RWPE1 (cell line): ENCODE measurements around the gene GLOD4.
"Not testable (repeated sequence)": the region's sequence is repeated elsewhere in the genome, so short reads cannot be mapped to it uniquely, and the experiment has no call there.

ENCODE experiments used
- CTCF ChIA-PET: fragments of 350-600 bp; sonication (Branson Sonifier 250); formaldehyde crosslinking; extraction: SDS; loops from one replicate; lab custom pipeline; 2021; lab: Yijun Ruan, JAX
- POLR2A ChIA-PET: fragments of 400-600 bp; formaldehyde crosslinking; extraction: SDS; loops from one replicate; lab custom pipeline; 2020; ENCODE audit warnings: antibody characterized with exemption; ENCODE audit not compliant: low non-redundant PET; lab: Yijun Ruan, JAX
- DNase-seq: peaks from one replicate; pipeline ENCODE4 v3.0.0; 2012; ENCODE audit warnings: low spot score
- H3K27ac ChIP-seq: fragments of 450-650 bp; 2 replicates; pipeline ENCODE4 v1.5.1; 2017
- TF ChIP-seq, protein P1 (sequence below): fragments of 450-650 bp; conservative IDR thresholded peaks from 2 replicates; pipeline ENCODE4 v1.5.1; 2017; ENCODE audit warnings: low read depth, mild to moderate bottlenecking

GLOD4 gene, protein sequence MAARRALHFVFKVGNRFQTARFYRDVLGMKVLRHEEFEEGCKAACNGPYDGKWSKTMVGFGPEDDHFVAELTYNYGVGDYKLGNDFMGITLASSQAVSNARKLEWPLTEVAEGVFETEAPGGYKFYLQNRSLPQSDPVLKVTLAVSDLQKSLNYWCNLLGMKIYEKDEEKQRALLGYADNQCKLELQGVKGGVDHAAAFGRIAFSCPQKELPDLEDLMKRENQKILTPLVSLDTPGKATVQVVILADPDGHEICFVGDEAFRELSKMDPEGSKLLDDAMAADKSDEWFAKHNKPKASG

DNA sequence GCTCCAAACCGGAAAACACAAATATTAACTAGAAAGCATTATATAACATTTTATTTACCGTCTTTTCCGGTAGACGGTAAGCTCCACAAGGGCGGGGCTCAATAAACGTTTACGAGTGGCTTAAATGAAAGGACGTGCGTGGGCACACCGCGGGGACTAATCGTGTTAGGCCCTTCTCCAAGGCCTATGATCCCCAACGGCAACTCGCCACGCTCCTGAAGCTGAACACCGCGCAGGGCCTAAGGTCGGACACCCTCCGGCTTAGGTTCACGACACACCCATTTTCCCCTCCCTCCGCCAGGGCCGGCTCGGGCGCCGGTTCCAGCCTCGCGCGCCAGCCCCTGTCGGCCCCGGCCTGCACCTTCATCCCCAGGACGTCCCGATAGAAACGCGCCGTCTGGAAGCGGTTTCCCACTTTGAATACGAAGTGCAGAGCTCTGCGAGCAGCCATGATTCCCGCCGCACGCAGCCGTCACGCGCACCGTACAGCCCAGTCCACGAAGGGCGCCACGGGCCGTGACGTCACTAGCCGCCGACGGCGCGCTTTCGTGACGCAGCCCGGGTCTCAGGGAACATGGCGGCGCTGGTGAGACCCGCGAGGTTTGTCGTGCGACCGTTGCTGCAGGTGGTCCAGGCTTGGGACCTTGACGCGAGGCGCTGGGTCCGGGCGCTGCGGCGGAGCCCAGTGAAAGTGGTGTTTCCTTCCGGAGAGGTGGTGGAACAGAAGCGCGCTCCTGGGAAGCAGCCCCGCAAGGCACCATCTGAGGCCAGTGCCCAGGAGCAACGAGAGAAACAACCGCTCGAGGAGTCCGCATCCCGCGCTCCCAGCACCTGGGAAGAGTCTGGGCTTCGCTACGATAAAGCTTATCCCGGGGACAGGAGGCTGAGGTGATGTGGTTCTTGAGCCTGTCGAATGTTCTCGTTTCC, at the start of gene GLOD4, which contains the start of gene MRM3:
GLOD4 (minus strand) TSS at position 476 of the 927 bp plus-strand sequence; CDS start at position 451, 25 bp downstream.
MRM3 (plus strand) TSS at position 549 of the 927 bp plus-strand sequence; CDS start at position 575, 26 bp downstream.
- ChIA-PET CTCF (interaction anchor here (0.6 to 0.9 kb wide), 6 partner anchors 18 to 818 kb away, joined by 3 read pairs; partner anchors contain the start of gene TIMM22), POLR2A (interaction anchor here (0.7 kb wide), 1 partner anchor 129 kb away, joined by 3 read pairs; no protein-coding TSS in a partner anchor)
- TF ChIP-seq, protein P1, sequence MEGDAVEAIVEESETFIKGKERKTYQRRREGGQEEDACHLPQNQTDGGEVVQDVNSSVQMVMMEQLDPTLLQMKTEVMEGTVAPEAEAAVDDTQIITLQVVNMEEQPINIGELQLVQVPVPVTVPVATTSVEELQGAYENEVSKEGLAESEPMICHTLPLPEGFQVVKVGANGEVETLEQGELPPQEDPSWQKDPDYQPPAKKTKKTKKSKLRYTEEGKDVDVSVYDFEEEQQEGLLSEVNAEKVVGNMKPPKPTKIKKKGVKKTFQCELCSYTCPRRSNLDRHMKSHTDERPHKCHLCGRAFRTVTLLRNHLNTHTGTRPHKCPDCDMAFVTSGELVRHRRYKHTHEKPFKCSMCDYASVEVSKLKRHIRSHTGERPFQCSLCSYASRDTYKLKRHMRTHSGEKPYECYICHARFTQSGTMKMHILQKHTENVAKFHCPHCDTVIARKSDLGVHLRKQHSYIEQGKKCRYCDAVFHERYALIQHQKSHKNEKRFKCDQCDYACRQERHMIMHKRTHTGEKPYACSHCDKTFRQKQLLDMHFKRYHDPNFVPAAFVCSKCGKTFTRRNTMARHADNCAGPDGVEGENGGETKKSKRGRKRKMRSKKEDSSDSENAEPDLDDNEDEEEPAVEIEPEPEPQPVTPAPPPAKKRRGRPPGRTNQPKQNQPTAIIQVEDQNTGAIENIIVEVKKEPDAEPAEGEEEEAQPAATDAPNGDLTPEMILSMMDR = no peak
- peak; percentile 90 for DNase-seq
- peak within 1 kb of the TSS; percentile 79 for H3K27ac ChIP-seq

DNA sequence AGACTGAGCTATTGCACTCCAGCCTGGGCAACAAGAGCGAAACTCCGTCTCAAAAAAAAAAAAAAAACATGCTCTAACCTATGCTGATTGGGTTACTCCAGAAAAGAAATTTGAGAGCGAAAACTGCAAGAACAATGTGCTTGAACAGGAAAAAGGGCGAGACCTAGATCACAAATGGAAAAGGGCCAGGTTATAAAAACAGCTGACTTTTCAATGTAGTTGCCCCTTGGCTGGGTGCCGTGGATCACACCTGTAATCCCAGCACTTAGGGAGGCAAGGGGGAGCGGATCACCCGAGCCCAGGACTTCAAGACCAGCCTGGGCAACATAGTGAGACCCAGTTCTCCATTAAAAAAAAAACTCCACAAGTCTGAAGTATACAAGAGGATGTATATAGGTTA, 48.9 kb upstream of the GLOD4 start:
- POLR2A ChIA-PET = no interaction called here

DNA sequence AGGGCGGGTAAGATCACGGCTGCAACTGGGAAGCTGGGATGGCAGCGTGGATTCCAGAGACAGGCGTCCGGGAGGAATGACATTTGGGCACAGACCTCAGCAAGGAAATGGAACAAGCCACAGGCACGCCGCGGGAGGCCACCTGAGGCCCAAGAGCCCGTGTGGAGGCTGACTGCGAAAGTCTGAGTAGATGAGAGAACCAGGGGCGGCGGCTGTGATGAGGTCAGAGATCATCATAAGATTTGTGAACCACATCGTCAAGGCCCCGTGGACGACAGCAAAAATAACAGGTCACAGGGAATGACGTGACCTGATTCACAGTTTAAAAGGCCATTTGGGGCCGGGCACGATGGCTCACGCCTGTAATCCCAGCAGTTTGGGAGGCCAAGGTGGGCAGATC, 48.3 kb upstream of the GLOD4 start:
- POLR2A ChIA-PET = no interaction called here
- CTCF ChIA-PET = no interaction called here
- DNase-seq = no peak
- TF ChIP-seq, protein P1 = no peak
- peak overlapping the region; percentile 11; the same call in 1 of the 2 replicates for H3K27ac ChIP-seq

More for the DNA sequence above, 48.9 kb upstream of the GLOD4 start:
- H3K27ac ChIP-seq = no peak overlapping the region; the same call in 1 of the 2 replicates
- TF ChIP-seq, protein P1 = no peak
- CTCF ChIA-PET = interaction anchor here (0.6 kb wide), 1 partner anchor 546 kb away, joined by 3 read pairs; no protein-coding TSS in a partner anchor
- no peak for DNase-seq

DNA sequence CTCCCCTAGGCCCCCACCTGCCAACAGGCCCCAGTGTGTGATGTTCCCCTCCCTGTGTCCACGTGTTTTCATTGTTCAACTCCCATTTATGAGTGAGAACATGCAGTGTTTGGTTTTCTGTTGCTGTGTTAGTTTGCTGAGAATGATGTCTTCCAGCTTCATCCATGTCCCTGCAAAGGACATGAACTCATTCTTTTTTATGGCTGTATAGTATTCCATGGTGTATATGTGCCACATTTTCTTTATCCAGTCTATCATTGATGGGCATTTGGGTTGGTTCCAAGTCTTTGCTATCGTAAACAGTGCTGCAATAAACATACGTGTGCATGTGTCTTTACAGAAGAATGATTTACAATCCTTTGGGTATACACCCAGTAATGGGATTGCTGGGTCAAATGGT, 47.5 kb upstream of the GLOD4 start:
- H3K27ac ChIP-seq, DNase-seq, POLR2A ChIA-PET, CTCF ChIA-PET: not testable (repeated sequence)

DNA sequence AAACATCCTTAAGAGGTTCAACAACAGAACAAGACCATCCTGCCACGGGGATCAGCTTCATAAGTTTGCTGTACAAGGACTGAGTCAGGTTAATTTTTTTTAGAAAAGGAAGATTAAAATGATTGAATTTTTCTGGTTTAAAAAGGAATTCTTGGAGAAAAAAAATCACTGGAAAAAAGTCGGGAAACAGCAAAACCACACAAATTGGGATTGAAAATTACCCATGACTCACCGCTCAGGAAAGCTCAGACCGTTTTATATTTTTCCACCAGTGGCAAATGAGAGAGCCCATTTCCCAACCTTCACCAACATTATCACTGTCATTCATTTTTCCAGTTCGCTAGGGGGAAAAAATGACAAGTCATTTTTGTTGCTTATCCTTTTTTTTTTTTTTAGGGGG, 46.7 kb upstream of the GLOD4 start:
- H3K27ac ChIP-seq = no peak overlapping the region; the same call in 1 of the 2 replicates

DNA sequence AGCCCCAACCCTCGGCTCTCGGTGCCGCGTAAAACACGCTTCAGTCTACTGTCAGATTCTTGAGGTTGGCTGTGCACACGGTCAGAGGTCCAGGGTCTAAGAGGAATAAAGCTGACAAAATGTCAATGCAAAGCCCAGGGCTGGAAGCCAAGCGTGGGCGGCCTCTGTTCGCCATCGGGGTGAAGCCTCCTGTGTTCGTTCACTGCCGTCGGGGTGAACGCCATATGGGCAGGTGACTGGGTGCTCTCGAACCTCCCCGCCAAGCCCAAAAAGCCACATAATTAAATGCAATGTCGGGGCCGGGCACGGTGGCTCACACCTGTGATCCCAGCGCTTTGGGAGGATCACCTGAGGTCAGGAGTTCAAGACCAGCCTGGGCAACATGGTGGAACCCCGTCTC, 44.7 kb upstream of the GLOD4 start:
- ChIA-PET CTCF (no interaction called here), POLR2A (no interaction called here)
- TF ChIP-seq, protein P1 = no peak
- no peak for DNase-seq
- peak overlapping the region; percentile 17; the same call in 1 of the 2 replicates for H3K27ac ChIP-seq

More for the DNA sequence above, 46.7 kb upstream of the GLOD4 start:
- TF ChIP-seq, protein P1 = no peak
- no peak for DNase-seq
- CTCF ChIA-PET = interaction anchor here (0.7 kb wide), 1 partner anchor 38 kb away, joined by 3 read pairs; no protein-coding TSS in a partner anchor
- POLR2A ChIA-PET = no interaction called here
